ENCODE measurements around the gene FMO1.
"Not testable (repeated sequence)": the region's sequence is repeated elsewhere in the genome, so short reads cannot be mapped to it uniquely, and the experiment has no call there.

FMO1 gene

DNA sequence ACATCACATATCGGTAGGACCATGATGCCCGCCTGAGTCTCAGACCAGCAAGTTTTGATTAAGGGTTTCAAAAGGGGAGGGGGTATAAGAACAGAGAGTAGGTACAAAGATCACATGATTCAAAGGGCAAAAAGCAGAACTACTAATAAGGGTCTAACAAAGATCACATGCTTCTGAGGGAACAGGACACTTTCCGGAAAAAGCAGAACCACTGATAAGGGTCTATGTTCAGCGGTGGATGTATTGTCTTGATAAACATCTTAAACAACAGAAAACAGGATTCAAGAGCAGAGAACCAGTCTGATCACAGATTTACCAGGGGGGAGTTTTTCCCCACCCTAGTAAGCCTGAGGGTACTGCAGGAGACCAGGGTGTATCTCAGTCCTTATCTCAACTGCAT is 12.1 kb upstream of the FMO1 start:
- not testable (repeated sequence) for DNase-seq

GRCh38 chr1:171243878-171244277 is 4.4 kb upstream of the FMO1 start:
- no peak for DNase-seq

GRCh38 chr1:171245458-171246064 is 2.7 kb upstream of the FMO1 start:
- peak; percentile 33 for DNase-seq

GRCh38 chr1:171247501-171247900 is 793 bp upstream of the FMO1 start:
- no peak for DNase-seq

- DNase-seq: no peak
Measured at GRCh38 chr1:171248841-171249240, 547 bp downstream of the FMO1 start.

DNA sequence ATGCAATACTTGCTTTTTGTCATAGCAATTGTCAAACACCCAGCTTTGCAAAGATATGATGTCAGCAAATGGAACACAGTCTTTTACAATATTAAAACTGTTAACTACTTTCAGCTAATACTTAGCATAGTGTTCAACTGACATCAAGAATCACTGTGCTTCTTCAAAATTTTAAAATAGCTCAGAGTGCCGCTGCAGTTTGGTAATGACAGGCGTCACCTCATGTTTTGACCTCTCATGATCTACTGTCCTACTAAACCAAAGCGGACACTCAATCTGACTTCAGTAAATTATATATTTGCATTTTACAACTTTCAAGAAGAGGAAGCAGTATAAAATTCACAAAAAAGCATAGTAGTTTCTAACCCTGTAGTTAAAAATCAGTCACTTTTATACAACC is 2.0 kb downstream of the FMO1 start:
- no peak for DNase-seq

DNA sequence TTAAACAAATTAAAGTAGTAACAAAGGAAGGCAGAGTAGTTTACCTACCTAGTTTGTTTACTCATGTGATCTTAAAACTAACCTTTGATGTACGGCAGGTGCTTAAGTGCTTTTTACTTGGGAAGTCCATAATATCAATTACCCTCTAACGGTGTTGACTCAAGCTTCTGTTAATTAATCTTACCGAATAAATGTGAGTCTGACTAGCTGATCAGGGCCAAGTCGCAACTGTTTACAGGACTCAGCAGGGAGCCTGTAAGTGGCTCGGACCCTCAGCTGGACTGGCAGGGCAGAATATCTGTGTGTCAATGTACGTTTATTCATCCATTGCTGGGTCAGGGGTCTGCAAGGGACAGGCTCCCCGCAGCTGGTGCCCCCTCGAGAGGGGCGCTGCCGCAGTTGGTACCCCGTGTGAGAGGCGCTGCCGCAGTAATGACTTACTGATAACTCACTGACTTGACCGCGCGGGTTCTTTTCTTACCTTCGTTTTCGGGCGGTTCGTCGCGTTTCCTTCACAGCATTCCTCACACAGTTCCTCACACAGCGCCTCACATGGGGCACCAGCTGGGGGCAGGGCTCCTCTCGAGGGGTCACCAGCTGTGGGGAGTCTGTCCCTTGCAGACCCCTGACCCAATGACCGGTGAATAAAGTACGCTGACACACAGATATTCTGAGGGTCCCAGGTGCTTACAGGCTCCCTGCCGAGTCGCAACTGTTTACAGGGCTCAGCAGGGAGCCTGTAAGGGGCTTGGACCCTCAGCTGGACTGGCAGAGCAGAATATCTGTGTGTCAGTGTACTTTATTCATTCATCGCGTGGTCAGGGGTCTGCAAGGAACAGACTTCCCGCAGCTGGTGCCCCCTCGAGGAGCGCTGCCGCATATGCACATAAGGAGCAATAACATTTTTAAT is 3.0 kb downstream of the FMO1 start:
- DNase-seq: peak; percentile 94

- no peak for DNase-seq
Measured at GRCh38 chr1:171251952-171252300, 3.6 kb downstream of the FMO1 start.

- peak; percentile 70 for DNase-seq
Measured at GRCh38 chr1:171252482-171252881, 4.2 kb downstream of the FMO1 start.

DNA sequence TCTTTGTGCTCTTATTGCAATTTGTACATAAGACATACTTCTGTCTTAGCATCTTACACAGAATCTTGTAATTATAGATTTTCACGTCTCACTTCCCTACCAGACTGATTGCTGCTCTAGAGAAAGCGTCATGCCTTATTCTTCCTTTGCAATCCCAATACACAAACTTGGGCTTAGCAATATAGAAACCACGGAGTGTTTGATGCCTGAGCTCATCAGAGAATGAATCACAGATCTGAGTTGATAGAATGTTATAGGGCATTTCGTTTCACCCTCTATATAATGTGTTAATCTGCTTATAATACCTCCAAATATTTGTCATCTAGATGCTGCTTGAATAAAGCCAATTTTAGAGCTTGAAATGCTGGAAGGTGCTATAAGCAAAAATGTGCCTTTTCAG is 6.6 kb downstream of the FMO1 start:
- no peak for DNase-seq

DNA sequence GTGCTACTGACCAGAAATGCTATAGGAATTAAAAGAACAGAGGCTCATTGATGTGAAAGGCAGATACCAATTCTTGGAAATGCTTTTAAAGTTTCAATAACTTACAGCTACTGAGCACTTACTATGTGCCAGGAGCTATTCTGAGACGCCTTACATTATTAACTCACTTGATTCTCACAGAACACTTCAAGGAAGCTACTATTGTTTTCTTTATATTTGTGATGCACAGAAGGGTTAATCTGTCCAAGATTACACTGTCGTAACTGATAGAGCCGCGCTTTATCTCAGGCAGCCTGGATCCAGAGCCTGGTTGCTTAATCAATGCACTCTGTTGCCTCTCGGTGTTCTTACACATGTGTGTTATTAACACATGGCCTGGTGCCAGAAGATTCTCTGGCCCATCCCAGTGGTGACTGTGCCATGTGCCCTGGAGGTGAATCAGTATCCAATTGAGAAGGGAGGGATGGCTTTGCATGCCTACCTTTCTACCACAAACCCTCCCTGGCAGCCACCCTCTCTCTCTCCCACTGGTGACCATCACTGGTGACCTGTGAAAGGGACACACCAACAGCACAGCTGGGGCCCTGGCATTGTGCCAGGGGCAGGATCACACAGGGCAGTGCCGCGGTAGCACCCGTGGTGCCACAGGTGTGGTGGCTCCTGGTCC is 8.8 kb downstream of the FMO1 start:
- DNase-seq: peak; percentile 90

DNA sequence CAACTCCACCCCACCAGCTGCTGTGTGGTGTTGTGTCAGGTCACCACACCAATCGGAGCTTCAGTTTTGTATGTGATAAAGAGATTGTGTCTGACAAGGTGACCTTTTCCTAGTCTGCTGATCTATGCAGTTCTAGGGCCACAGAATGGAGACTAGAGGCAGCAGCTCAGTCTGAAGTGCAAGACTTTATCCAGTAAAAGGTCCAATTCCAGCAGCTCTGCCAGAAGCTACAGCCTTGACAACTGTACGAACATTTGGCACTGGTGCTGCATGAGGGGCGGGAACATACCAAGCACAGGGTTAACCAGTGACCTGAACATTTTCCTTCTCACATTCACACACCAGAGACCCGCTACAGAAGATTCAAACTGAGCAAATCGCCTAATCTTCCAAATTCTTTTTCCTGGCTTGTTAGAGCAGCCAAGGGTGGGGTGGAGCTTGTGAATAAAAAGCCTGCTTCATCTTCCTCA is 9.3 kb downstream of the FMO1 start:
- DNase-seq: no peak

GRCh38 chr1:171258429-171258828 is 10.1 kb downstream of the FMO1 start:
- no peak for DNase-seq

- DNase-seq: no peak
Measured at GRCh38 chr1:171258943-171259342, 10.6 kb downstream of the FMO1 start.

DNA sequence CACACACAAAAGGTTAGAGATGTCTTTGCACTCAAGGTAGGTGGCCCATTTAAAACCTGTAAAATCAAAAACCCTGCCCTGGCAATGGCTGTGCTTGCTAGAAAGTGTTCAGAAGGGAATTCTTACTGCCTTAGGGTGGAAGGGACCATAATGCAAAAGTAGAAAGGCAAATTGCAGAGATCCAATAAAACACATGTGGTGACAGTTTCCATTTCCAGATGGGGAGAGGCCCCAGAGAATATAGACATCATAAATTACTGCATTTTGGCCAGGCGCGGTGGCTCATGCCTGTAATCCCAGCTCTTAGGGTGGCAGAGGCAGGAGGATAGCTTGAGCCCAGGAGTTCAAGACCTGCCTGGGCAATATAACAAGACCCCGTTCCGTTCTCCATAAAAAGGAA is 13.0 kb downstream of the FMO1 start:
- no peak for DNase-seq

GRCh38 chr1:171263901-171264300 is 15.6 kb downstream of the FMO1 start:
- no peak for DNase-seq

DNA sequence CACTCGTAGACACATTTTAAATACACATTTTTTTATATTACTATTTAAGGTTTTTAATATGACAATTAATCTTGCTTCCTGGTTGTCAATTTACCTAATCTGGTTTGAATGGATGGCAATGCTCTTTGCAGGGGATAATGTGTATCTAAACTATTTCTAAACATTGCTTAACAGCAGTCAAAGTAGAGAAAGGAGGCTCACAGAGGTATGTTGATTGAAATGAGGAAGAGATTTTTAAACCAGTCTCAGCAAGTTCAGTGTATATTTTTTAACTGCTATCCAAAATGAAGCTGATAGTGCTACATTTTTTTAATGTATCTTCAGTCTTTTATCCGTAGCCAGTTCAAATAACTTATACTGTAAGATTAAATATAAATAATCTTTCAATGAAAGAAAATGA is 17.4 kb downstream of the FMO1 start:
- no peak for DNase-seq

DNA sequence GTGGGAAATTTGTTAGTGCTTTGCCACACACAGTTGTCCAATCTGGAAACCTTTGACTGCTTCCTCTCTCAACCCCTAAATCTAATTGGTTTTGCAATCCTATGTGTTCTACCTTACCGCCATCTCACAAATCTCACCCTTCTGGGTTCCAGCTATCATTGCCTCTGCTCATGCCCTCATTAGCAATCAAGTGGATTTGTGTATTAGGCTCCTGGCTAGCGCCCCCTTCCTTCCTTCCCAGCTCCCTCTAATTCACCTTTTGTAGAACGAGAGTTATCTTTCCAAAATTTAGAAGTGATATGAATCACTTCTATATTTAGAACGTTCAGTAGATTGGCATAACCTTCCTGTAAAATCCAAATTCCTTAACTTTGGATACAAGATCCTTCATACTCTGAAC is 18.6 kb downstream of the FMO1 start:
- DNase-seq: no peak

- no peak for DNase-seq
Measured at GRCh38 chr1:171267391-171267790, 19.1 kb downstream of the FMO1 start.

GRCh38 chr1:171270806-171271205 is 22.5 kb downstream of the FMO1 start:
- no peak for DNase-seq

- DNase-seq: no peak
Measured at GRCh38 chr1:171277534-171277933, 29.2 kb downstream of the FMO1 start.

DNA sequence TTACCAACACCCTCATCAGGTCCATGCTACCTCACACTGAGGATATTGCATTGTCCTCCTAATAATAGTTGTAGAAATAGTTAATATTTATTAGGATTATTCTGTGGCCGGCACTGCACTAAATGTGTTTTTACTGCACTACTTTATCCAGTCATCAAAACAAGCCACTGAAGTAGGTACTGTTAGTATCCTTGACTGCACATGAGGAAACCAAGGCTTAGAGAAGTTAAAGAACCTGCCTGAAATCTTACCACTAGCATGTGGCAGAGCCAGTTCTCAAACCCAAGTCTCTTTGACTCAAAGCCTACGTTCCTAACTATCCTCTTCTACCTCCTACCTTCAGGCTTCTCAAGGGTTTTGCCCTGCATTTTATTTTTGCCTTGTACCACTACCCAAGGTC is 30.9 kb downstream of the FMO1 start:
- no peak for DNase-seq

DNA sequence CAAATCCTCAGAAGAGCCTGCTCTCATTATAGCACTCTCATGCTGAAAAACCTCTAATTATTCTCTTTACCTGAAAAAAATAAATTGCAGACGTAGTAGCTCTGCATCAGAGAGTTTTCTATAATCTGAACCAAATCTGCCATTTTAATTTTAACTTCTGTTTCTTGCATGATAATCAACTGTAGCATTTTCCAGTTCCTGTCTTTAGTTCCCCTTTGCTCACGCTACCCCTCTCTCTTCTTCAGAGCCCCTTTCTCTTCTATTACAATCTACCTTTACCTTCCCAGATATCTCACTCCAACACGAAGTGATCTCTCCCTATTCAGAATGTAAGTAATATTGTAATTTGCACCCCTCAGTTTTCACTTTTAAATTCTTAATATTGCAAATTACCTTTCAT is 31.4 kb downstream of the FMO1 start:
- no peak for DNase-seq

- DNase-seq: peak; percentile 46
Measured at GRCh38 chr1:171280599-171280998, 32.3 kb downstream of the FMO1 start.
